ENCODE measurements around the gene DSCAM. TPM values are rescaled to one million over a fixed set of nuclear protein-coding genes. Genes with fewer than 3 reads are reported as not detected.

The DSCAM gene
- total RNA-seq, 1 experiment from 2014 or later: not detected

DNA sequence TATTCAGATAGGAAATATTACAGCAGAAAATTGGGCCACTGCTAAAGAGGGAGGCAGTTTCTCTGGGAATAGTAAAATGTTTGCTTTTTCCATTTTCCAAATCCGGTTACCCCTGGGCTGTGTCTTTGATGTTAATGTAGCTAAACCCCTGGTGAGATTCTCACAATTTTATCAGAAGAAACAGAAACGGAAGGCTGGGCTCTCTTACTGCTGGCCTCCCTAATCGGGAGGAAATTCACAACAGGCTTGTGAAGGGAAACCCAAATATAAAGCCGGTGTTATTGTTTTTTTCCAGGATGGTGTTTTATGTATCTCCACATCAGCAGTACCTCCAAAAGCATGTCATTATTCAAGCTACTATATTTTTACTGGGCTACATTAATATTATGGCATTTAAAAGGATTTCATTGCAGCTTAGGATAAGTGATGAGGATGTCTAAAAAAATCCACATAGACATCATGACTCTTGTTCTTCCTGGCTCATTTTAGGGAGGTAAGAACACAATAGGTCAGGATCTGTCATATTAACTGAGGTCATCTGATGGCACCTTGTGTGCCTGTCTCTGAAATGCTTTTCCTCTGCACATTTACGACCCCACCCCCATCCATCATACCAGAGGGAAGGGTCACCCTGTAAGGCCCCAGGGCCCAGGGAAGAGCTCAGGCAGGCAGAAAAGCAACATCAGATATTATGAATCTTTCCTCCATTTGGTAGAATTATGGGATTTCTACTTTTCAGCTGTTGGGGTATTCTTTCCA is 158.7 kb downstream of the DSCAM start:
- no peaks in the 10 kb centered on the region for H3K27me3 ChIP-seq (ENCODE audit: insufficient read depth, low read length)

More for the DNA sequence above, 158.7 kb downstream of the DSCAM start:
- Histone ChIP-seq H3K4me1 (ENCODE audit: control insufficient read depth in 1 of 2, insufficient read depth in 2 of 2, low read length in 2 of 2) (no peaks in the 10 kb centered on the region), H3K9me2 (ENCODE audit: insufficient read depth) (no peaks in the 10 kb centered on the region), H3K4me3 (replicated peaks in 1 of 2; ENCODE audit: low read depth in 1 of 2, low read length in 2 of 2) (no peak overlapping the region), H3K9me3 (ENCODE audit: control insufficient read depth in 1 of 2, insufficient read depth in 1 of 2, low read depth in 1 of 2, low read length in 2 of 2) (peaks cover 17 to 63% of the 10 kb centered on the region in 2 experiments; a peak in 2 of 4 replicates), H4K20me1 (ENCODE audit: insufficient read depth) (no peaks in the 10 kb centered on the region), H2AFZ (ENCODE audit: low read depth, low read length, poor library complexity, severe bottlenecking) (no peak overlapping the region), H3K27ac (ENCODE audit: low read depth, low read length) (no peak overlapping the region), H3K4me2 (ENCODE audit: low read length) (no peak overlapping the region), H3K79me2 (ENCODE audit: insufficient read depth, low read length) (no peaks in the 10 kb centered on the region), H3K9ac (ENCODE audit: low read length) (no peak overlapping the region), H3K36me3 (ENCODE audit: control insufficient read depth in 1 of 2, insufficient read depth in 2 of 2, low read length in 2 of 2) (no peaks in the 10 kb centered on the region)
- CTCF ChIA-PET: no interaction called here
- ATAC-seq: no peak
- TF ChIP-seq POLR2A (IDR thresholded peaks at IDR 0.05; ENCODE audit: borderline replicate concordance, extremely low read depth, insufficient read depth, insufficient read length) (no peak), RAD21 (IDR thresholded peaks at IDR 0.05; ENCODE audit: low read depth) (no peak), ZFX (IDR thresholded peaks at IDR 0.05) (no peak), SRF (IDR thresholded peaks at IDR 0.05; ENCODE audit: low read depth) (no peak), TCF7L2 (IDR thresholded peaks at IDR 0.05; ENCODE audit: borderline replicate concordance, extremely low read depth, insufficient read depth, insufficient read length) (no peak), CEBPB (IDR thresholded peaks at IDR 0.05; ENCODE audit: low read depth) (no peak), SIN3A (IDR thresholded peaks at IDR 0.05; ENCODE audit: low read depth) (no peak), JUND (IDR thresholded peaks at IDR 0.05) (no peak), ZNF274 (IDR thresholded peaks at IDR 0.05; ENCODE audit: low read depth, low read length) (no peak), FOSL1 (IDR thresholded peaks at IDR 0.05; ENCODE audit: low read depth) (no peak), SP1 (IDR thresholded peaks at IDR 0.05; ENCODE audit: low read depth) (no peak), POLR2AphosphoS5 (IDR thresholded peaks at IDR 0.05; ENCODE audit: low read depth, low read length) (no peak)
- TF ChIP-seq, protein P1, sequence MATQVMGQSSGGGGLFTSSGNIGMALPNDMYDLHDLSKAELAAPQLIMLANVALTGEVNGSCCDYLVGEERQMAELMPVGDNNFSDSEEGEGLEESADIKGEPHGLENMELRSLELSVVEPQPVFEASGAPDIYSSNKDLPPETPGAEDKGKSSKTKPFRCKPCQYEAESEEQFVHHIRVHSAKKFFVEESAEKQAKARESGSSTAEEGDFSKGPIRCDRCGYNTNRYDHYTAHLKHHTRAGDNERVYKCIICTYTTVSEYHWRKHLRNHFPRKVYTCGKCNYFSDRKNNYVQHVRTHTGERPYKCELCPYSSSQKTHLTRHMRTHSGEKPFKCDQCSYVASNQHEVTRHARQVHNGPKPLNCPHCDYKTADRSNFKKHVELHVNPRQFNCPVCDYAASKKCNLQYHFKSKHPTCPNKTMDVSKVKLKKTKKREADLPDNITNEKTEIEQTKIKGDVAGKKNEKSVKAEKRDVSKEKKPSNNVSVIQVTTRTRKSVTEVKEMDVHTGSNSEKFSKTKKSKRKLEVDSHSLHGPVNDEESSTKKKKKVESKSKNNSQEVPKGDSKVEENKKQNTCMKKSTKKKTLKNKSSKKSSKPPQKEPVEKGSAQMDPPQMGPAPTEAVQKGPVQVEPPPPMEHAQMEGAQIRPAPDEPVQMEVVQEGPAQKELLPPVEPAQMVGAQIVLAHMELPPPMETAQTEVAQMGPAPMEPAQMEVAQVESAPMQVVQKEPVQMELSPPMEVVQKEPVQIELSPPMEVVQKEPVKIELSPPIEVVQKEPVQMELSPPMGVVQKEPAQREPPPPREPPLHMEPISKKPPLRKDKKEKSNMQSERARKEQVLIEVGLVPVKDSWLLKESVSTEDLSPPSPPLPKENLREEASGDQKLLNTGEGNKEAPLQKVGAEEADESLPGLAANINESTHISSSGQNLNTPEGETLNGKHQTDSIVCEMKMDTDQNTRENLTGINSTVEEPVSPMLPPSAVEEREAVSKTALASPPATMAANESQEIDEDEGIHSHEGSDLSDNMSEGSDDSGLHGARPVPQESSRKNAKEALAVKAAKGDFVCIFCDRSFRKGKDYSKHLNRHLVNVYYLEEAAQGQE (IDR thresholded peaks at IDR 0.05; ENCODE audit: low read depth): no peak
- TF ChIP-seq, protein P2, sequence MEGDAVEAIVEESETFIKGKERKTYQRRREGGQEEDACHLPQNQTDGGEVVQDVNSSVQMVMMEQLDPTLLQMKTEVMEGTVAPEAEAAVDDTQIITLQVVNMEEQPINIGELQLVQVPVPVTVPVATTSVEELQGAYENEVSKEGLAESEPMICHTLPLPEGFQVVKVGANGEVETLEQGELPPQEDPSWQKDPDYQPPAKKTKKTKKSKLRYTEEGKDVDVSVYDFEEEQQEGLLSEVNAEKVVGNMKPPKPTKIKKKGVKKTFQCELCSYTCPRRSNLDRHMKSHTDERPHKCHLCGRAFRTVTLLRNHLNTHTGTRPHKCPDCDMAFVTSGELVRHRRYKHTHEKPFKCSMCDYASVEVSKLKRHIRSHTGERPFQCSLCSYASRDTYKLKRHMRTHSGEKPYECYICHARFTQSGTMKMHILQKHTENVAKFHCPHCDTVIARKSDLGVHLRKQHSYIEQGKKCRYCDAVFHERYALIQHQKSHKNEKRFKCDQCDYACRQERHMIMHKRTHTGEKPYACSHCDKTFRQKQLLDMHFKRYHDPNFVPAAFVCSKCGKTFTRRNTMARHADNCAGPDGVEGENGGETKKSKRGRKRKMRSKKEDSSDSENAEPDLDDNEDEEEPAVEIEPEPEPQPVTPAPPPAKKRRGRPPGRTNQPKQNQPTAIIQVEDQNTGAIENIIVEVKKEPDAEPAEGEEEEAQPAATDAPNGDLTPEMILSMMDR (IDR thresholded peaks at IDR 0.05 in 2 of 3, conservative IDR thresholded peaks at IDR 0.05 in 1 of 3; ENCODE audit: borderline replicate concordance in 1 of 3, insufficient read depth in 1 of 3, low read depth in 2 of 3, low read length in 2 of 3): no peak
- no peak for DNase-seq (ENCODE audit: low read depth, low spot score)
- POLR2A ChIA-PET: no interaction called here
- intact Hi-C loops (cut with micrococcal nuclease): no loop called here
- RAD21 ChIA-PET (ENCODE audit: low non-redundant PET in 1 of 2, low total read pairs in 2 of 2, uncharacterized antibody in 2 of 2, unreplicated experiment in 2 of 2): no interaction called here
- no TSS peak for BruUV-seq (replicated peaks)

Data from HCT116 (cell line).